ENCODE data around the gene RAB6A. TPM values are rescaled to one million over a fixed set of nuclear protein-coding genes. Genes with fewer than 3 reads are reported as not detected.
A peak's percentile ranks its signal among the peaks of the same experiment; 100 is the strongest.

RAB6A gene
- total RNA-seq, 1 experiment from 2014 or later, result 105 TPM

DNA sequence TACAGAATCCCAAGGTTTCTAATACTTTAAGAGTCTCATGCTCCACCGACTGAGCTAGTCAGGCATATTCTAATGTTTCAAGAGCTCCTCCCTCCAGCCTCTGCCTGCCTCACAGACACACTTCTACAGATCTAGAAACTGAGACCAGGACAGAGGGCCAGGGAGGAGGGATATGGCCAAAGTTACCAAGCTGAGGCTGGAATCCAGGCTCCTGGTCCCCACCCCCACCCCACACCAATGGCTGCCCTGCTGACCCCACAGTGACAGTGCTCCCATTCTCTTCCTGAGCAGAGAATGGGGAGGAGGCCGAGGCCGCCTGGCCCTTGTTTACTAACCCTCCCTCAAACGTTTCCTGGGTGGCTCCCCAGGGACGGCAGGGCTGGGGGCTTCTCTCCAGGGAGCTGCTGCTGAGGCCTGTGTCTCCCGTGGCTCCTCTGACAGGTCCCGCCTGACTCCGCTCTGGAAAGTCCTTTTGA, 112.3 kb downstream of the RAB6A start:
- ChIA-PET POLR2A (ENCODE audit: low non-redundant PET) (no interaction called here), CTCF (no interaction called here)
- Histone ChIP-seq H3K27me3 (replicated peaks; ENCODE audit: insufficient read depth, low read depth, low read length, poor library complexity) (no peaks in the 10 kb centered on the region), H3K4me1 (ENCODE audit: insufficient read depth, low read length, poor library complexity, severe bottlenecking) (no peaks in the 10 kb centered on the region), H3K4me3 (ENCODE audit: low read depth, low read length, poor library complexity, severe bottlenecking) (no peak overlapping the region), H3K27ac (ENCODE audit: low read depth, low read length, poor library complexity, severe bottlenecking) (no peak overlapping the region), H3K36me3 (ENCODE audit: insufficient read depth, low read length, poor library complexity, severe bottlenecking) (no peaks in the 10 kb centered on the region), H3K9me3 (ENCODE audit: low read depth, low read length, poor library complexity, severe bottlenecking) (no peaks in the 10 kb centered on the region)
- BruUV-seq (replicated peaks), result no TSS peak
- intact Hi-C loops (cut with micrococcal nuclease; ENCODE audit: unreplicated experiment), result no loop called here
- DNase-seq (ENCODE audit: low spot score), result no peak
- TF ChIP-seq, protein P1, sequence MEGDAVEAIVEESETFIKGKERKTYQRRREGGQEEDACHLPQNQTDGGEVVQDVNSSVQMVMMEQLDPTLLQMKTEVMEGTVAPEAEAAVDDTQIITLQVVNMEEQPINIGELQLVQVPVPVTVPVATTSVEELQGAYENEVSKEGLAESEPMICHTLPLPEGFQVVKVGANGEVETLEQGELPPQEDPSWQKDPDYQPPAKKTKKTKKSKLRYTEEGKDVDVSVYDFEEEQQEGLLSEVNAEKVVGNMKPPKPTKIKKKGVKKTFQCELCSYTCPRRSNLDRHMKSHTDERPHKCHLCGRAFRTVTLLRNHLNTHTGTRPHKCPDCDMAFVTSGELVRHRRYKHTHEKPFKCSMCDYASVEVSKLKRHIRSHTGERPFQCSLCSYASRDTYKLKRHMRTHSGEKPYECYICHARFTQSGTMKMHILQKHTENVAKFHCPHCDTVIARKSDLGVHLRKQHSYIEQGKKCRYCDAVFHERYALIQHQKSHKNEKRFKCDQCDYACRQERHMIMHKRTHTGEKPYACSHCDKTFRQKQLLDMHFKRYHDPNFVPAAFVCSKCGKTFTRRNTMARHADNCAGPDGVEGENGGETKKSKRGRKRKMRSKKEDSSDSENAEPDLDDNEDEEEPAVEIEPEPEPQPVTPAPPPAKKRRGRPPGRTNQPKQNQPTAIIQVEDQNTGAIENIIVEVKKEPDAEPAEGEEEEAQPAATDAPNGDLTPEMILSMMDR (conservative IDR thresholded peaks at IDR 0.05; ENCODE audit: low read depth, low read length), result no peak
- TF ChIP-seq EZH2 (IDR thresholded peaks at IDR 0.05; ENCODE audit: borderline replicate concordance, low read depth, low read length, poor library complexity, severe bottlenecking), result no peak

DNA sequence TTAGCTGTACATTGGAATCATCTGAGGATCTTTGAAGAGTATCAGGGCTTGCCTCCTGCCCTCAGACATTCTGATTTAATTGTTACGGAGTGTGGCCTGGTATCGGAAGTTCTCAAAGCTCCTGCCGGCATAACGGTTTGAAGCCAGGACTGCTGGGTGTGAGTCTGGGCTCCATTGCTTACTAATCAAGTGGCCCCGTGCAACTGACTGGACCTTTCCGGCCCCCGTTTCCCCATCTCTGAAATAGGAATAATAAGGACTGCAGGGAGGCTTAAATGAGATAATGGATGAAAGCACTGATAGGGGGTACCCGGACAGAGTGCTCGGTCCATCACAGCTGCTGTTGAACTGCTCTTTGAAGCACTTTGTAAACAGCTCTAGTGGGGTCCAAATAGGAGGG, 112.8 kb downstream of the RAB6A start:
- TF ChIP-seq EZH2 (IDR thresholded peaks at IDR 0.05; ENCODE audit: borderline replicate concordance, low read depth, low read length, poor library complexity, severe bottlenecking), result no peak
- TF ChIP-seq, protein P1 (conservative IDR thresholded peaks at IDR 0.05; ENCODE audit: low read depth, low read length), result no peak
- CTCF ChIA-PET, result no interaction called here
- no TSS peak for BruUV-seq (replicated peaks)
- H3K4me1 ChIP-seq (ENCODE audit: insufficient read depth, low read length, poor library complexity, severe bottlenecking), result no peaks in the 10 kb centered on the region
- DNase-seq (ENCODE audit: low spot score), result no peak
- no peaks in the 10 kb centered on the region for H3K36me3 ChIP-seq (ENCODE audit: insufficient read depth, low read length, poor library complexity, severe bottlenecking)
- H3K27ac ChIP-seq (ENCODE audit: low read depth, low read length, poor library complexity, severe bottlenecking), result no peak overlapping the region
- H3K9me3 ChIP-seq (ENCODE audit: low read depth, low read length, poor library complexity, severe bottlenecking), result no peaks in the 10 kb centered on the region
- POLR2A ChIA-PET (ENCODE audit: low non-redundant PET), result no interaction called here
- intact Hi-C loops (cut with micrococcal nuclease; ENCODE audit: unreplicated experiment), result no loop called here
- no peak overlapping the region for H3K4me3 ChIP-seq (ENCODE audit: low read depth, low read length, poor library complexity, severe bottlenecking)
- no peaks in the 10 kb centered on the region for H3K27me3 ChIP-seq (replicated peaks; ENCODE audit: insufficient read depth, low read depth, low read length, poor library complexity)

DNA sequence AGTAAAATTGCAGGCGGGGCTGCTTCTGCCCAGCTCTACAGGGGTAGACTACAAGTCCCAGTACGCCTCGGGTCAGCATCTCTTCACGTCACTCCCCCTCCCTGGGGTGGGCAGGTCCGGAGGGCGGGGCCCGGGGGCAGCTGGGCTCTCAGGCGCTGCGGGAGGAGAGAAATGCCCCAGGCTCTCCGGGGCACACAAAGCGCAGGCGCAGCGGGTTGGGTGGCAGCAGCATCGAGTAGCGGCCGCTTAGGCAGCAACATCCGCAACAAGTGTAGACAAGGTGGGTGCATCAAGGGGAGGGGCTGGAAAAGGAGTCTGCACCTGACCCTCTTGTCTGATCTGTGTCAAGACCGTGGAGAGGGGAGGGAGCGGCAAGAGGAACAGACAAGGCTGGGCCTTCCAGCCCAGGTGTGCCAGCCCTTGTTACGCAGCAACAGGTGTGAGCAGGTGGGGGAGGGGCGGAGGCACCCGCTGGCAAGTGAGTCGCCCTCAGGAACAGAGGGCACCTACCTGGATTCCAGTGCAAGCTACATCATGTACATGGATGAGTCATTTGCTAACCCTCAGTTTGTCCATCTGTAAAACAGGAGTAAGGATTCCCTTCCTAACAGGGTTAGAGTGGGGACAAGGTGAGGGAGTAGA, 113.3 kb downstream of the RAB6A start:
- no peaks in the 10 kb centered on the region for H3K36me3 ChIP-seq (ENCODE audit: insufficient read depth, low read length, poor library complexity, severe bottlenecking)
- no peak overlapping the region for H3K4me3 ChIP-seq (ENCODE audit: low read depth, low read length, poor library complexity, severe bottlenecking)
- H3K4me1 ChIP-seq (ENCODE audit: insufficient read depth, low read length, poor library complexity, severe bottlenecking), result no peaks in the 10 kb centered on the region
- no TSS peak for BruUV-seq (replicated peaks)
- ChIA-PET CTCF (interaction anchor here (1.1 kb wide), 1 partner anchor 22 kb away, joined by 3 read pairs; no protein-coding TSS in a partner anchor), POLR2A (ENCODE audit: low non-redundant PET) (interaction anchor here (0.6 kb wide), 1 partner anchor 62 kb away, joined by 6 read pairs; no protein-coding TSS in a partner anchor)
- H3K9me3 ChIP-seq (ENCODE audit: low read depth, low read length, poor library complexity, severe bottlenecking), result no peaks in the 10 kb centered on the region
- intact Hi-C loops (cut with micrococcal nuclease; ENCODE audit: unreplicated experiment), result no loop called here
- no peak overlapping the region for H3K27ac ChIP-seq (ENCODE audit: low read depth, low read length, poor library complexity, severe bottlenecking)
- TF ChIP-seq EZH2 (IDR thresholded peaks at IDR 0.05; ENCODE audit: borderline replicate concordance, low read depth, low read length, poor library complexity, severe bottlenecking), result no peak
- TF ChIP-seq, protein P1 (conservative IDR thresholded peaks at IDR 0.05; ENCODE audit: low read depth, low read length), result no peak
- no peaks in the 10 kb centered on the region for H3K27me3 ChIP-seq (replicated peaks; ENCODE audit: insufficient read depth, low read depth, low read length, poor library complexity)
- DNase-seq (ENCODE audit: low spot score), result peak; percentile 92

Data from A673 (cell line).